GM12878 (cell line): Measurements from ENCODE around the gene ZNF100. TPM values are rescaled to one million over a fixed set of nuclear protein-coding genes. Genes with fewer than 3 reads are reported as not detected.

Experiments used
- ATAC-seq: fragments of 200-7000 bp; cut with Tn5 transposase; 3 replicates; pipeline ENCODE4 v1.9.1; 2020; ENCODE audit warnings: mild to moderate bottlenecking, moderate library complexity
- BruUV-seq: library from RNA; stranded (reverse); fragments of 400-500 nt; replicated peaks from 2 replicates; lab custom pipeline; 2021; lab: Mats Ljungman, UMichigan
- CTCF ChIA-PET: fragments of 300-600 bp; sonication (Branson Sonifier 250); formaldehyde crosslinking; extraction: SDS; loops from one replicate; lab custom pipeline; 2021; ENCODE audit warnings: inconsistent platforms; lab: Yijun Ruan, JAX
- POLR2A ChIA-PET: fragments of 350-600 bp; formaldehyde crosslinking; extraction: SDS; loops from one replicate; lab custom pipeline; 2021; ENCODE audit warnings: inconsistent platforms; lab: Charles Lee
- RAD21 ChIA-PET: fragments of 300-600 bp; sonication (Branson Sonifier 250); formaldehyde crosslinking; loops from one replicate; lab custom pipeline; 2023; ENCODE audit warnings: antibody characterized with exemption; ENCODE audit not compliant: unreplicated experiment; lab: Charles Lee
- SMC1A ChIA-PET: fragments of 300-600 bp; sonication (Branson Sonifier 250); formaldehyde crosslinking; loops from one replicate; lab custom pipeline; 2023; ENCODE audit not compliant: unreplicated experiment, uncharacterized antibody; lab: Charles Lee
- DNase-seq: peaks from one replicate; pipeline ENCODE4 v3.0.0-alpha.2; 2011; ENCODE audit warnings: low read depth, low spot score
- FAIRE-seq: peaks from 3 replicates; lab custom pipeline; 2011; peaks lifted over from hg19 to GRCh38; lab: Jason Lieb, UNC
- H2AFZ ChIP-seq: 2 replicates; pipeline ENCODE4 v1.6.0; 2011; ENCODE audit warnings: low read depth, low read length, control low read depth; ENCODE audit not compliant: control insufficient read depth
- H3K27ac ChIP-seq: 2 replicates; pipeline ENCODE4 v1.5.1; 2011; ENCODE audit warnings: control low read depth; ENCODE audit not compliant: control insufficient read depth, insufficient read depth
- H3K27me3 ChIP-seq, 2 experiments: replicated peaks in 1 of 2; 2 replicates each; pipeline versions ENCODE4 v1.6.0 to v1.6.1; 2011; ENCODE audit warnings: low read length in 1 of 2; ENCODE audit not compliant: control insufficient read depth in 2 of 2, insufficient read depth in 2 of 2
- H3K36me3 ChIP-seq, 2 experiments: 2 replicates each; pipeline ENCODE4 v1.5.1; 2011; ENCODE audit warnings: low read length in 1 of 2; ENCODE audit not compliant: control insufficient read depth in 2 of 2, insufficient read depth in 2 of 2
- H3K4me1 ChIP-seq: 2 replicates; pipeline ENCODE4 v1.6.1; 2011; ENCODE audit warnings: mild to moderate bottlenecking, low read length, moderate library complexity, mixed read lengths; ENCODE audit not compliant: control insufficient read depth, insufficient read depth
- H3K4me2 ChIP-seq: 2 replicates; pipeline ENCODE4 v1.6.0; 2011; ENCODE audit warnings: control low read depth; ENCODE audit not compliant: control insufficient read depth, insufficient read depth
- H3K4me3 ChIP-seq: fragments of 200-600 bp; sonication (generic); 2 replicates; pipeline ENCODE4 v1.5.1; 2016
- H3K79me2 ChIP-seq: 2 replicates; pipeline ENCODE4 v1.6.0; 2011; ENCODE audit warnings: low read length; ENCODE audit not compliant: control insufficient read depth, insufficient read depth
- H3K9ac ChIP-seq: 2 replicates; pipeline ENCODE4 v1.8.0; 2011; ENCODE audit warnings: low read length, control low read depth, mixed read lengths; ENCODE audit not compliant: control insufficient read depth, insufficient read depth
- H3K9me3 ChIP-seq: replicated peaks from 3 replicates; pipeline ENCODE4 v1.5.1; 2011; ENCODE audit warnings: mild to moderate bottlenecking, low read length; ENCODE audit not compliant: control insufficient read depth, insufficient read depth
- H4K20me1 ChIP-seq: 2 replicates; pipeline ENCODE4 v1.6.0; 2011; ENCODE audit not compliant: control insufficient read depth, insufficient read depth
- MYC ChIP-seq: IDR thresholded peaks from 2 replicates; pipeline ENCODE4 v1.6.1; 2011; ENCODE audit warnings: mild to moderate bottlenecking, low read length, moderate library complexity, inconsistent platforms; ENCODE audit not compliant: insufficient read depth, insufficient replicate concordance, insufficient read length, severe bottlenecking
- SRF ChIP-seq, 2 experiments: IDR thresholded peaks; 2 replicates each; pipeline ENCODE4 v1.6.1; 2011; ENCODE audit warnings: low read depth in 2 of 2, low read length in 2 of 2, mild to moderate bottlenecking in 1 of 2, moderate library complexity in 1 of 2
- WGBS: methylation state at CpG from one replicate; pipeline ENCODE4 v1.1.6; 2016; ENCODE audit warnings: low lambda C conversion rate; ENCODE audit not compliant: insufficient replicate concordance, insufficient coverage; ENCODE audit errors: missing lambda C conversion rate; 5-methylcytosine and 5-hydroxymethylcytosine counted together
- in situ Hi-C: fragments of 300-500 bp; cut with MboI; formaldehyde crosslinking; loops from 9 replicates; pipeline ENCODE4 v1.14.3; 2018; ENCODE audit warnings: mixed read lengths
- intact Hi-C: fragments of 100-400 bp; cut with micrococcal nuclease; formaldehyde crosslinking; loops from one replicate; pipeline ENCODE4 v1.14.2; 2022; ENCODE audit not compliant: unreplicated experiment
- polyA plus RNA-seq, 11 experiments: library from polyadenylated mRNA; depleted of rRNA in 4 of 11; unstranded in 6 of 11; stranded (reverse) in 5 of 11; fragments of >200 nt; fragmentation: Nextera tagmentation in 4 of 11; fragmentation: Illumina TruSeq in 1 of 11; extraction: Ambion mirVana in 4 of 11; extraction: Trizol in 1 of 11; gene quantifications; 1 replicate in 1 of 11; 2 replicates in 10 of 11; pipeline versions ENCODE4 v1.2.1 to v1.2.3, GENCODE V29; 2011 to 2016; ENCODE audit warnings: inconsistent platforms in 2 of 11, missing spikeins in 2 of 11, low read depth in 1 of 11
- total RNA-seq, 4 experiments: library from RNA; depleted of rRNA in 3 of 4; stranded (reverse); fragments of >200 nt in 3 of 4; fragmentation: Illumina TruSeq in 1 of 4; extraction: Trizol in 1 of 4; gene quantifications; 2 replicates each; pipeline versions ENCODE4 v1.2.1 to v1.2.3, GENCODE V29; 2013 to 2021
- TF ChIP-seq, protein P1 (sequence below): fragments of 450-650 bp; formaldehyde crosslinking; IDR thresholded peaks from 2 replicates; pipeline ENCODE4 v1.5.0; 2022; ENCODE audit warnings: mild to moderate bottlenecking, missing genetic modification characterization

The ZNF100 gene
- total and polyA plus RNA-seq, 10 of the 15 experiments (the other 5 are each of a cell fraction or from before 2014, with no cell fraction given), result 3.0 to 18.2 (median 9.4) TPM

DNA sequence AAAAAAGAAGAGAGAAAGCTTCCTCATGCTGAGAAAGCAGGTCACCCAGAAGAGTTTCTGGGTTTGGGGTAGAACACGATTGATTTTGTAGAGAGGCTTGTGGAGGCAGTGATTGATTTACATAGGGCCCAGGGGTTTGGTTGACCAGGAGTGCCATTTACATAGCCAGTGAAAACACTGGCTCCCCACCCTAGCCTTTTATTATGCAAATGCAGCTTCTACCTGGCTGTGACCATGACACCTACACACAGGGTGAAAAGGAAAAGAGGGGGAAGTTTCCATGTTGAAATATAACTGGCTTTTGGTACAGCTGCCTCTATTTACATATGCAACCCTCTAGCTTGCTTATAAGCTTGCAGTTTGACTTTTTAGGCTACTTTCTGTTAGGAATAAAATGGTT lies 62.0 kb downstream of the ZNF100 start (continued):
- no peak for TF ChIP-seq MYC

DNA sequence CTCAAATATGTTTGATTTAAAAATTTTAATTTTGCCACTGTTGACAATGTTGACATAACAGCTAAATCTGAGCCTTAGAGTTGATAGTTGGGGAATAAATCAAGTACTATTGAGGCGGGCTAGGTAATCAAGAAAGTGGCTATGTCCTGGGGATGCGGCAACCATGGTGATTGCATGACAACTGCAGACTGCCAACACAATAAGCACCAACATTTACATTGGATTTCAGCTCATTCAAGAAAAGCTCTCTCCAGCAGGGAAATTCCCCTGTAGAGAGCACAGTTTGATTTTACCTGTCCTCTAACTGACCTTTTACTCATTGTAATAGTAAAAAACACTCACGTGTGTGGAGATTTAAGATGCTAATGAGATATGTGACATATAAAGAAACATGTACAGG lies 63.1 kb downstream of the ZNF100 start:
- no peaks in the 10 kb centered on the region for H3K27me3 ChIP-seq
- SMC1A ChIA-PET, result no interaction called here
- no peaks in the 10 kb centered on the region for H3K79me2 ChIP-seq
- no peak overlapping the region for H3K4me2 ChIP-seq
- 57% methylated on average over 3 of the region's 3 CpGs for WGBS
- intact Hi-C loops (no loop called here), in situ Hi-C loops (no loop called here)
- TF ChIP-seq, protein P1, sequence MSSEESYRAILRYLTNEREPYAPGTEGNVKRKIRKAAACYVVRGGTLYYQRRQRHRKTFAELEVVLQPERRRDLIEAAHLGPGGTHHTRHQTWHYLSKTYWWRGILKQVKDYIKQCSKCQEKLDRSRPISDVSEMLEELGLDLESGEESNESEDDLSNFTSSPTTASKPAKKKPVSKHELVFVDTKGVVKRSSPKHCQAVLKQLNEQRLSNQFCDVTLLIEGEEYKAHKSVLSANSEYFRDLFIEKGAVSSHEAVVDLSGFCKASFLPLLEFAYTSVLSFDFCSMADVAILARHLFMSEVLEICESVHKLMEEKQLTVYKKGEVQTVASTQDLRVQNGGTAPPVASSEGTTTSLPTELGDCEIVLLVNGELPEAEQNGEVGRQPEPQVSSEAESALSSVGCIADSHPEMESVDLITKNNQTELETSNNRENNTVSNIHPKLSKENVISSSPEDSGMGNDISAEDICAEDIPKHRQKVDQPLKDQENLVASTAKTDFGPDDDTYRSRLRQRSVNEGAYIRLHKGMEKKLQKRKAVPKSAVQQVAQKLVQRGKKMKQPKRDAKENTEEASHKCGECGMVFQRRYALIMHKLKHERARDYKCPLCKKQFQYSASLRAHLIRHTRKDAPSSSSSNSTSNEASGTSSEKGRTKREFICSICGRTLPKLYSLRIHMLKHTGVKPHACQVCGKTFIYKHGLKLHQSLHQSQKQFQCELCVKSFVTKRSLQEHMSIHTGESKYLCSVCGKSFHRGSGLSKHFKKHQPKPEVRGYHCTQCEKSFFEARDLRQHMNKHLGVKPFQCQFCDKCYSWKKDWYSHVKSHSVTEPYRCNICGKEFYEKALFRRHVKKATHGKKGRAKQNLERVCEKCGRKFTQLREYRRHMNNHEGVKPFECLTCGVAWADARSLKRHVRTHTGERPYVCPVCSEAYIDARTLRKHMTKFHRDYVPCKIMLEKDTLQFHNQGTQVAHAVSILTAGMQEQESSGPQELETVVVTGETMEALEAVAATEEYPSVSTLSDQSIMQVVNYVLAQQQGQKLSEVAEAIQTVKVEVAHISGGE (CRISPR knock-in tag), result no peak
- TF ChIP-seq SRF (IDR thresholded peaks at IDR 0.05; ENCODE audit: low read depth in 2 of 2, low read length in 2 of 2), result no peak
- no peaks in the 10 kb centered on the region; the same call in 2 of the 3 replicates for H3K9me3 ChIP-seq
- no peak overlapping the region for H3K4me3 ChIP-seq
- no peak overlapping the region for H3K9ac ChIP-seq
- no peaks in the 10 kb centered on the region for H4K20me1 ChIP-seq
- CTCF ChIA-PET, result interaction anchor here (0.5 kb wide), 1 partner anchor 375 kb away, joined by 3 read pairs; the partner anchor contains the start of gene ZNF708
- no peaks in the 10 kb centered on the region for H3K4me1 ChIP-seq
- no peaks in the 10 kb centered on the region for H3K36me3 ChIP-seq
- no TSS peak for BruUV-seq
- H3K27ac ChIP-seq, result no peak overlapping the region
- ATAC-seq (no peak), DNase-seq (no peak), FAIRE-seq (no peak)
- POLR2A ChIA-PET, result no interaction called here
- RAD21 ChIA-PET, result no interaction called here
- no peak overlapping the region for H2AFZ ChIP-seq
